Endothelial cell of umbilical vein (primary cell): ENCODE results near the gene COX10. TPM values are rescaled to one million over a fixed set of nuclear protein-coding genes. Genes with fewer than 3 reads are reported as not detected.

Experiments
- BruUV-seq: library from RNA; stranded (reverse); fragments of 400-500 nt; replicated peaks from 2 replicates; lab custom pipeline; 2021; lab: Mats Ljungman, UMichigan
- CTCF ChIA-PET: fragments of 300-600, 350-600 bp; sonication (Branson Sonifier 250); formaldehyde crosslinking; loops from one replicate; lab custom pipeline; 2021; ENCODE audit warnings: antibody characterized with exemption, inconsistent platforms; lab: Charles Lee
- POLR2A ChIA-PET: fragments of 300-600, 350-600 bp; sonication (Branson Sonifier 250); formaldehyde crosslinking; loops from one replicate; lab custom pipeline; 2021; ENCODE audit warnings: antibody characterized with exemption, inconsistent platforms; lab: Charles Lee
- DNase-seq: peaks from one replicate; pipeline ENCODE4 v3.0.0-alpha.2; 2011; ENCODE audit warnings: low read depth, low spot score
- FAIRE-seq: peaks from 2 replicates; lab custom pipeline; 2011; peaks lifted over from hg19 to GRCh38; lab: Jason Lieb, UNC
- H2AFZ ChIP-seq: 2 replicates; pipeline ENCODE4 v1.6.0; 2012; ENCODE audit warnings: low read depth, low read length, control low read depth, inconsistent platforms
- H3K27ac ChIP-seq: 2 replicates; pipeline ENCODE4 v1.5.1; 2011; ENCODE audit warnings: low read depth, mild to moderate bottlenecking, control low read depth, low read length, moderate library complexity; ENCODE audit not compliant: insufficient read depth
- H3K27me3 ChIP-seq, 2 experiments: 2 replicates each; pipeline versions ENCODE4 v1.6.0 to v1.6.1; 2011; ENCODE audit warnings: low read length in 2 of 2, mixed read lengths in 1 of 2; ENCODE audit not compliant: control insufficient read depth in 2 of 2, insufficient read depth in 2 of 2
- H3K36me3 ChIP-seq, 2 experiments: 2 replicates in 1 of 2; 3 replicates in 1 of 2; pipeline ENCODE4 v1.5.1; 2011; ENCODE audit warnings: low read length in 2 of 2, mild to moderate bottlenecking in 1 of 2, moderate library complexity in 1 of 2; ENCODE audit not compliant: control insufficient read depth in 2 of 2, insufficient read depth in 2 of 2; ENCODE audit errors: extremely low read depth in 1 of 2
- H3K4me1 ChIP-seq: 3 replicates; pipeline ENCODE4 v1.5.1; 2011; ENCODE audit warnings: mild to moderate bottlenecking, low read length; ENCODE audit not compliant: control insufficient read depth, insufficient read depth; ENCODE audit errors: extremely low read depth
- H3K4me2 ChIP-seq: 2 replicates; pipeline ENCODE4 v1.6.1; 2011; ENCODE audit warnings: low read length, control low read depth, mixed read lengths; ENCODE audit not compliant: insufficient read depth
- H3K4me3 ChIP-seq, 3 experiments: fragments of 200-600 bp in 1 of 3; sonication (generic), shearing (Covaris generic) in 1 of 3; replicated peaks in 1 of 3; 2 replicates each; pipeline ENCODE4 v1.5.1; 2011 to 2016; ENCODE audit warnings: control low read depth in 3 of 3, low read length in 3 of 3, mild to moderate bottlenecking in 2 of 3, inconsistent platforms in 1 of 3, low read depth in 1 of 3, moderate library complexity in 1 of 3; ENCODE audit not compliant: insufficient read depth in 1 of 3
- H3K79me2 ChIP-seq: 2 replicates; pipeline ENCODE4 v1.6.0; 2012; ENCODE audit warnings: low read length, inconsistent platforms; ENCODE audit not compliant: control insufficient read depth, insufficient read depth
- H3K9ac ChIP-seq: replicated peaks from 2 replicates; pipeline ENCODE3; 2011; ENCODE audit warnings: low read length, control low read depth; ENCODE audit not compliant: insufficient read depth; ENCODE audit errors: extremely low read depth
- H3K9me1 ChIP-seq: replicated peaks from 3 replicates; pipeline ENCODE4 v1.6.0; 2011; ENCODE audit warnings: mild to moderate bottlenecking, low read length; ENCODE audit not compliant: control insufficient read depth, insufficient read depth; ENCODE audit errors: extremely low read depth
- H3K9me3 ChIP-seq: replicated peaks from 2 replicates; pipeline ENCODE4 v1.5.1; 2012; ENCODE audit warnings: low read length, inconsistent platforms; ENCODE audit not compliant: control insufficient read depth, insufficient read depth
- H4K20me1 ChIP-seq: replicated peaks from 2 replicates; pipeline ENCODE3; 2011; ENCODE audit warnings: mild to moderate bottlenecking, low read length; ENCODE audit not compliant: control insufficient read depth, insufficient read depth; ENCODE audit errors: extremely low read depth
- EZH2 ChIP-seq: IDR thresholded peaks from 2 replicates; pipeline ENCODE4 v1.6.1; 2012; ENCODE audit warnings: borderline replicate concordance, low read depth, mild to moderate bottlenecking, moderate library complexity, low read length, inconsistent platforms; ENCODE audit not compliant: severe bottlenecking
- FOS ChIP-seq: IDR thresholded peaks from 2 replicates; pipeline ENCODE4 v1.6.1; 2011; ENCODE audit warnings: mild to moderate bottlenecking, low read length, moderate library complexity, borderline replicate concordance; ENCODE audit not compliant: insufficient read depth
- GATA2 ChIP-seq: IDR thresholded peaks from 2 replicates; pipeline ENCODE4 v1.7.0; 2011; ENCODE audit warnings: low read depth, mild to moderate bottlenecking, moderate library complexity, mixed read lengths, low read length; ENCODE audit not compliant: insufficient read length, insufficient read depth
- JUN ChIP-seq: IDR thresholded peaks from 2 replicates; pipeline ENCODE4 v1.6.1; 2011; ENCODE audit warnings: borderline replicate concordance, low read depth; ENCODE audit not compliant: insufficient read length, insufficient read depth
- MYC ChIP-seq: IDR thresholded peaks from one replicate; pipeline ENCODE4 v1.6.1; 2011; ENCODE audit warnings: mild to moderate bottlenecking, low read depth, low read length
- POLR2A ChIP-seq: IDR thresholded peaks from 2 replicates; pipeline ENCODE4 v1.6.1; 2012; ENCODE audit warnings: low read depth, mild to moderate bottlenecking, control low read depth, low read length
- POLR2AphosphoS5 ChIP-seq: IDR thresholded peaks from 2 replicates; pipeline ENCODE4 v1.6.1; 2012; ENCODE audit warnings: low read depth, mild to moderate bottlenecking, control low read depth, low read length, moderate library complexity; ENCODE audit not compliant: insufficient read depth
- dilution Hi-C: fragments of 300-500 bp; cut with MboI; formaldehyde crosslinking; loops from one replicate; pipeline ENCODE4 v1.15.0; 2019; ENCODE audit warnings: low sequenced_read_pairs; ENCODE audit not compliant: extremely low pct_ligation_motif_present
- intact Hi-C: fragments of 100-400 bp; cut with micrococcal nuclease; formaldehyde crosslinking; loops from one replicate; pipeline ENCODE4 v1.10.0; 2022
- polyA plus RNA-seq, 4 experiments: library from polyadenylated mRNA; depleted of rRNA in 3 of 4; stranded (reverse) in 3 of 4; unstranded in 1 of 4; fragments of >200 nt; gene quantifications; 2 replicates each; pipeline versions ENCODE4 v1.2.1 to v1.2.3, GENCODE V29; 2011 to 2012; ENCODE audit warnings: missing spikeins in 1 of 4
- total RNA-seq: library from RNA; stranded (reverse); gene quantifications from 2 replicates; pipeline ENCODE4 v1.2.3, GENCODE V29; 2021
- TF ChIP-seq, protein P1 (sequence below), 2 donors: IDR thresholded peaks; 1 replicate in 1 of 2; 2 replicates in 1 of 2; pipeline ENCODE4 v1.5.1; 2011; ENCODE audit warnings: low read length in 2 of 2, mild to moderate bottlenecking in 2 of 2, moderate library complexity in 2 of 2, control low read depth in 1 of 2, inconsistent platforms in 1 of 2, low read depth in 1 of 2; ENCODE audit not compliant: insufficient read depth in 1 of 2; ENCODE audit errors: extremely low read depth in 1 of 2
- TF ChIP-seq, protein P2 (sequence below): IDR thresholded peaks from 2 replicates; pipeline ENCODE4 v1.6.1; 2011; ENCODE audit not compliant: insufficient read depth, insufficient read length

Gene COX10
- total and polyA plus RNA-seq, 2 donors (not counting 3 experiments of a cell fraction or from before 2014, with no cell fraction given), result 9.8 to 12.1 TPM

DNA sequence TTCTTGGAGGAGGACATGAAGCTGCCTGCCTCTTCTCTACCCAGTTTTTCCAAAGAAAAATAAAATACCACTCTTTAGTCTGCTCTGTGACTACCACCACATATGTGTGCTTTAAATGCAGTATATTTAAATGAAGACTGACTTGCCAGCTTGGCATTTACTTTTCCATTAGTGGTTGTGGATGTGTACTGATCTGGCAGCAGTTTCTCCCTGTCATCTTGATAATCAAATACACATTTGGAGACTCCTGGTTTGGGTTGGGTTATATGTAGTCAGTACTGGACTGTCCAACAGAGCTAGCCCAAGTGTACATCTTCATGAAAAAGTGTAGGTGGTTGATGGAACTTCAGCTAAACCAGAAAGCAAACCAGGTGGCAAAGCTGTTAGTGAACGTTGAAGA, 19.9 kb downstream of the COX10 start:
- POLR2A ChIA-PET, result no interaction called here
- Histone ChIP-seq H3K36me3 (no peaks in the 10 kb centered on the region), H2AFZ (no peak overlapping the region), H3K4me2 (no peak overlapping the region), H3K79me2 (peaks cover 12% of the 10 kb centered on the region), H3K4me1 (peaks cover 13% of the 10 kb centered on the region), H3K9me1 (no peaks in the 10 kb centered on the region), H3K9me3 (no peaks in the 10 kb centered on the region), H3K27me3 (no peaks in the 10 kb centered on the region), H3K9ac (no peak overlapping the region), H3K27ac (no peak overlapping the region), H4K20me1 (peaks cover 3% of the 10 kb centered on the region), H3K4me3 (no peak overlapping the region)
- intact Hi-C loops, result no loop called here
- CTCF ChIA-PET, result interaction anchor here (1.5 kb wide), 1 partner anchor 11 kb away, joined by 3 read pairs; no protein-coding TSS in a partner anchor
- no peak for DNase-seq
- no TSS peak for BruUV-seq
- no peak for TF ChIP-seq GATA2
- TF ChIP-seq JUN, result no peak
- no peak for TF ChIP-seq MYC
- TF ChIP-seq, protein P1, sequence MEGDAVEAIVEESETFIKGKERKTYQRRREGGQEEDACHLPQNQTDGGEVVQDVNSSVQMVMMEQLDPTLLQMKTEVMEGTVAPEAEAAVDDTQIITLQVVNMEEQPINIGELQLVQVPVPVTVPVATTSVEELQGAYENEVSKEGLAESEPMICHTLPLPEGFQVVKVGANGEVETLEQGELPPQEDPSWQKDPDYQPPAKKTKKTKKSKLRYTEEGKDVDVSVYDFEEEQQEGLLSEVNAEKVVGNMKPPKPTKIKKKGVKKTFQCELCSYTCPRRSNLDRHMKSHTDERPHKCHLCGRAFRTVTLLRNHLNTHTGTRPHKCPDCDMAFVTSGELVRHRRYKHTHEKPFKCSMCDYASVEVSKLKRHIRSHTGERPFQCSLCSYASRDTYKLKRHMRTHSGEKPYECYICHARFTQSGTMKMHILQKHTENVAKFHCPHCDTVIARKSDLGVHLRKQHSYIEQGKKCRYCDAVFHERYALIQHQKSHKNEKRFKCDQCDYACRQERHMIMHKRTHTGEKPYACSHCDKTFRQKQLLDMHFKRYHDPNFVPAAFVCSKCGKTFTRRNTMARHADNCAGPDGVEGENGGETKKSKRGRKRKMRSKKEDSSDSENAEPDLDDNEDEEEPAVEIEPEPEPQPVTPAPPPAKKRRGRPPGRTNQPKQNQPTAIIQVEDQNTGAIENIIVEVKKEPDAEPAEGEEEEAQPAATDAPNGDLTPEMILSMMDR (IDR thresholded peaks at IDR 0.05; ENCODE audit: extremely low read depth in 1 of 2, insufficient read depth in 1 of 2, low read depth in 1 of 2, low read length in 2 of 2), result no peak
- no peak for TF ChIP-seq POLR2AphosphoS5
- TF ChIP-seq POLR2A, result no peak
- TF ChIP-seq, protein P2, sequence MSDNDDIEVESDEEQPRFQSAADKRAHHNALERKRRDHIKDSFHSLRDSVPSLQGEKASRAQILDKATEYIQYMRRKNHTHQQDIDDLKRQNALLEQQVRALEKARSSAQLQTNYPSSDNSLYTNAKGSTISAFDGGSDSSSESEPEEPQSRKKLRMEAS, result no peak
- no peak for TF ChIP-seq FOS
- TF ChIP-seq EZH2, result no peak
- no peak for FAIRE-seq
- dilution Hi-C loops, result no loop called here
